SK-N-MC (cell line): ENCODE results near the gene SIGLEC10.
"Not testable (repeated sequence)": the region's sequence is repeated elsewhere in the genome, so short reads cannot be mapped to it uniquely, and the experiment has no call there.

ENCODE experiments used
- DNase-seq: peaks from one replicate; pipeline ENCODE4 v3.0.0-alpha.2; 2011; ENCODE audit warnings: low read depth, low spot score
- H3K27ac ChIP-seq: fragments of 200-600 bp; sonication (generic); 2 replicates; pipeline ENCODE4 v1.5.1; 2016; ENCODE audit warnings: mixed run types
- H3K36me3 ChIP-seq: fragments of 200-600 bp; sonication (generic); 2 replicates; pipeline ENCODE4 v1.6.1; 2017; ENCODE audit warnings: antibody characterized with exemption, low read length, mixed read lengths; ENCODE audit not compliant: insufficient read depth
- H3K4me3 ChIP-seq: fragments of 200-600 bp; sonication (generic); 2 replicates; pipeline ENCODE4 v1.5.1; 2016
- H3K9ac ChIP-seq: fragments of 200-600 bp; sonication (generic); 2 replicates; pipeline ENCODE4 v1.8.0; 2017; ENCODE audit warnings: mixed run types, mixed read lengths; ENCODE audit not compliant: insufficient read length
- H3K9me3 ChIP-seq: fragments of 200-600 bp; sonication (generic); 2 replicates; pipeline ENCODE4 v1.6.1; 2017; ENCODE audit warnings: low read depth, mild to moderate bottlenecking, antibody characterized with exemption, low read length, moderate library complexity, mixed read lengths
- EZH2 ChIP-seq: fragments of 200-600 bp; sonication (generic); IDR thresholded peaks from one replicate; pipeline ENCODE4 v1.6.1; 2017; ENCODE audit warnings: antibody characterized with exemption
- FOXP2 ChIP-seq: optimal IDR thresholded peaks from 2 replicates; pipeline ENCODE3; 2011; ENCODE audit warnings: mild to moderate bottlenecking, moderate library complexity; ENCODE audit not compliant: insufficient read depth; ENCODE audit errors: extremely low read length, control extremely low read depth
- POLR2AphosphoS5 ChIP-seq: IDR thresholded peaks from 2 replicates; pipeline ENCODE4 v1.6.1; 2012; ENCODE audit warnings: mild to moderate bottlenecking, low read depth, low read length, borderline replicate concordance

The SIGLEC10 gene

GRCh38 chr19:51458051-51458645, 40.7 kb upstream of the SIGLEC10 start, which contains the start of gene SIGLEC8:
SIGLEC8 (minus strand) TSS chr19:51458454; CDS start chr19:51458387, 67 bp downstream.
- Histone ChIP-seq H3K27ac (no peak within 1 kb of the TSS), H3K9me3 (no peaks in the 10 kb centered on the region), H3K4me3 (no peak within 1 kb of the TSS), H3K36me3 (no peaks in the 10 kb centered on the region), H3K9ac (no peak within 1 kb of the TSS)
- TF ChIP-seq POLR2AphosphoS5 (no peak), FOXP2 (no peak), EZH2 (no peak)
- no peak for DNase-seq

DNA sequence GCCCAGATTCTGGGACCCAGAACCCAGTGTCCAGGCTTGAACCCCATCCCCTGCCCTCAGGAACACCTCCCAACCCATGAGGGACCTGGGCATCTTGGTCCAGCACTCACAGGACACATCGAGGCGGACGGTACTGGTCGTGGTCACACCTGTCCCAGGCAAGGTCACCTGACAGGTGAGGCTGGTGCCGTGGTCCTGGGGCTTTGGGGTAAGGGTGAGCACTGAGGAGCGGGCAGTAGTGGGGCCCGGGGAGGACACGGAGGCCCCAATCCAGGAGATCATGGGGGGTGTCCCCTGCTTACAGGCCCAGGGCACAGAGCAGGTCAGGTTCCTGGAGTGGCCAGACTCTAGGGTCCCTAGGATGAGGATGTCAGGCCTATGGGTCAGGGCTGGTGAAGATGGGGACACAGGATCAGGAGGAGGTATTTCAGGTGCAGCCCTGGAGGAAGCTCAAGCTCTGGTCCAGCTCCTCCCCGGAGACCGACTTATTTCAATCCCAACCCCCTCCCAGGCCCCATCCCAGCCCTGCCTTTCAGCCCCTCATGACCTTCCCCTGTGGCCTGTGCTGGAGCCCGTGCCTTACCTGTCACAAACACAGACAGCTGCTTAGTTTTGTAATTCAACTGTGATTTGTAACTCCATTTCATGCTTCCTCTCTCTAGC, 40.0 kb upstream of the SIGLEC10 start:
- no peak overlapping the region for H3K9ac ChIP-seq
- H3K9me3 ChIP-seq, result no peaks in the 10 kb centered on the region
- no peak for DNase-seq
- H3K36me3 ChIP-seq, result no peaks in the 10 kb centered on the region
- no peak for TF ChIP-seq POLR2AphosphoS5
- no peak for TF ChIP-seq FOXP2
- no peak for TF ChIP-seq EZH2
- no peak overlapping the region for H3K4me3 ChIP-seq
- H3K27ac ChIP-seq, result no peak overlapping the region

DNA sequence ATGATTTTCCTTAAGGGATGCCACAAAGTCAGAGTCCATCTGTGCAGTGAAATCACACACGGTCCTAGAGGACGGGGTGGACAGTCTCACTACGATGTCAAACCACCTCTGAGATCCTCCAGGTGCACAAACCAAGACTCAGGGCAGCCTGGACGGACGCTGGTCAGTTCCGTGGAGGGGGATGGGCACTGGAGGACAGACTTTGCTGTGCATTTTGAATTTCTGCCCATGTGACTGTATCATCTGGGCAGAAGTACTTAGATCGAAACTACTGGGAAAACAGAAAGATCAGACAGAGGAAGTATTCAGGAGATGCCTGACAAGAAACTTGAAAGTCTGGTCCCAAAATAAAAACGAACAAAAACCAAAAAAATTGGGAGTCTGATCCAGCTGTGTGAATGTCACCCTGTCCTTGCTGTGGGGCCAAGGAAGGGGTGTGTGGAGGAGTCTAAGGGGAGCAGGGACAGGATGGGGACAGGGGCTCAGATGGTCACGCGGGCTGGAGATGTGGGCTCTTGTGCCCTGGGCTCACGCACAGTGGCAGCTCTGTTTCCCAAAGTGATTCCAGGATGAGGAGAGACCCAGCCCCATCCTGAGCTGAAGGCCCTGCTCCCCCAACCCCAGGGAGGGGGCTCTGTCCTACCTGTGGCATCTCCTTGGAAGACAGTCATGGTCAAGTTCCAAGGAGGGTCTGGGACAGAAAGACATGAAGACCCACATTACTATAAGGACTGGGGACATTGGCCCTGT, 39.3 kb upstream of the SIGLEC10 start:
- Histone ChIP-seq H3K9ac (no peak overlapping the region), H3K9me3 (no peaks in the 10 kb centered on the region), H3K27ac (no peak overlapping the region), H3K4me3 (no peak overlapping the region), H3K36me3 (no peaks in the 10 kb centered on the region)
- no peak for DNase-seq
- TF ChIP-seq POLR2AphosphoS5, result no peak
- TF ChIP-seq EZH2, result no peak
- TF ChIP-seq FOXP2, result no peak

- H3K27ac ChIP-seq, result no peak overlapping the region
- H3K36me3 ChIP-seq, result no peaks in the 10 kb centered on the region
- H3K4me3 ChIP-seq, result no peak overlapping the region
- H3K9ac ChIP-seq, result no peak overlapping the region
- DNase-seq, result no peak
- H3K9me3 ChIP-seq, result no peaks in the 10 kb centered on the region
- TF ChIP-seq EZH2 (no peak), FOXP2 (no peak)
These were observed 33.4 kb upstream of the SIGLEC10 start for GRCh38 chr19:51450730-51451307.

DNA sequence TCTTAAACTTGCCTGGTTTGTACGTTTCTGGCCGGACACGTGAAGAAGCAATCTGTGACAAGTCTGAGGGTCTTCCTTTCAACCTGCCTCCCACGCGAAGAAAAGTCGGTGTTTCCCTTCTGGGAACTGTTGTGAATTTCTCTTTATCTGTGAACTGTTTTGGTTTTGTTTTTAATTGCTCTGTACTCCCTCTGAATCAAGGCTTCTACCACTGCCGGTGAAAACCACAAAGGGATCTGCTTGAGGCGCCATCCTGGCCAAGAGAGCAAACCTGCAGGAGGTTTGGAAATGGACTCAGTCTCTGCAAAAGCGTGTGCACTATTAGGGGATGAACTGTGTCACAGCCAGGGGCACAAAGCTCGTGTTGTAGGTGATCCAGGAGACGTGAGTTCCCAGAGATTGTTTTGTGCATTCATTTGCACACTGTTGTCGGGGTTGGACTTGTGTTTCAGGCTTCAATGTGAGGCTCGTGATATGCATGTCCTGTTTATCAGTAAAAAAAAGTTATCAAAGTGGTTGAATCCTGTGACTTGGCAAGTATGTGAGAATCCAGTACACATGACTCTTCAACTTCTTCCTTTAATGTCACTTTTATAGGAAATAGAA, 31.1 kb upstream of the SIGLEC10 start:
- no peak for TF ChIP-seq FOXP2
- no peak for TF ChIP-seq EZH2
- no peak for TF ChIP-seq POLR2AphosphoS5
- DNase-seq, result no peak
- Histone ChIP-seq H3K4me3 (no peak overlapping the region), H3K27ac (no peak overlapping the region), H3K9ac (no peak overlapping the region), H3K9me3 (no peaks in the 10 kb centered on the region), H3K36me3 (no peaks in the 10 kb centered on the region)

- no peak overlapping the region for H3K27ac ChIP-seq
- no peak for DNase-seq
These were observed 30.6 kb upstream of the SIGLEC10 start for GRCh38 chr19:51448011-51448410.

DNA sequence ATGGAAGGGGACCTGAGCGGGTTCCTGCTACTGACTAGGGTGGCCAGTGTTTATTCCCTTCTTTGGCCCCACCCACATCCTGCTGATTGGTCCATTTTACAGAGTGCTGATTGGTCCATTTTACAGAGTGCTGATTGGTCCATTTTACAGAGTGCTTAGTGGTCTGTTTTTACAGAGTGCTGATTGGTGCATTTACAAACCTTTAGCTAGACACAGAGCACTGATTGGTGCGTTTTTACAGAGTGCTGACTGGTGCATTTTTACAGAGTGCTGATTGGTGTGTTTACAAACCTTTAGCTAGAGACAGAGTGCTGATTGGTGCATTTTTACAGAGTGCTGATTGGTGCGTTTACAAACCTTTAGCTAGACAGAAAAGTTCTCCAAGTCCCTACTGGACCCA, 30.1 kb upstream of the SIGLEC10 start:
- not testable (repeated sequence) for H3K9me3 ChIP-seq, H3K36me3 ChIP-seq, H3K27ac ChIP-seq, H3K4me3 ChIP-seq, H3K9ac ChIP-seq, DNase-seq

More at GRCh38 chr19:51448011-51448410, 30.6 kb upstream of the SIGLEC10 start:
- Histone ChIP-seq H3K36me3 (no peaks in the 10 kb centered on the region), H3K4me3 (no peak overlapping the region), H3K9ac (no peak overlapping the region), H3K9me3 (no peaks in the 10 kb centered on the region)
- no peak for TF ChIP-seq FOXP2
- no peak for TF ChIP-seq POLR2AphosphoS5
- no peak for TF ChIP-seq EZH2
